AG10803 (cell line): ENCODE results near the gene GRHPR.
"Not testable (repeated sequence)": the region's sequence is repeated elsewhere in the genome, so short reads cannot be mapped to it uniquely, and the experiment has no call there.

Experiments
- DNase-seq: peaks from one replicate; pipeline ENCODE4 v3.0.0; 2010; ENCODE audit warnings: low read depth
- H3K4me3 ChIP-seq: 2 replicates; pipeline ENCODE4 v1.5.1; 2011; ENCODE audit warnings: mild to moderate bottlenecking, low read length, control low read depth
- CTCF ChIP-seq: conservative IDR thresholded peaks from 2 replicates; pipeline ENCODE4 v1.5.1; 2011; ENCODE audit warnings: mild to moderate bottlenecking, low read length, control low read depth, inconsistent platforms

Gene GRHPR

GRCh38 chr9:37383876-37384746, 38.4 kb upstream of the GRHPR start:
- DNase-seq: no peak
- TF ChIP-seq CTCF: no peak
- no peak overlapping the region for H3K4me3 ChIP-seq

- TF ChIP-seq CTCF: no peak
- H3K4me3 ChIP-seq: no peak overlapping the region
Measured at GRCh38 chr9:37385286-37385685, 37.2 kb upstream of the GRHPR start.

GRCh38 chr9:37386988-37387387, 35.5 kb upstream of the GRHPR start:
- DNase-seq: peak; percentile 59
- TF ChIP-seq CTCF: no peak
- H3K4me3 ChIP-seq: no peak overlapping the region

More at GRCh38 chr9:37385286-37385685, 37.2 kb upstream of the GRHPR start:
- no peak for DNase-seq

- H3K4me3 ChIP-seq: no peak overlapping the region
- no peak for DNase-seq
- peak; percentile 13; the same call in 1 of the 2 replicates for TF ChIP-seq CTCF
Measured at GRCh38 chr9:37390759-37391158, 31.7 kb upstream of the GRHPR start.

GRCh38 chr9:37392272-37392671, 30.2 kb upstream of the GRHPR start:
- no peak for DNase-seq
- H3K4me3 ChIP-seq: no peak overlapping the region
- TF ChIP-seq CTCF: no peak

- TF ChIP-seq CTCF: no peak
- DNase-seq: no peak
- H3K4me3 ChIP-seq: no peak overlapping the region
Measured at GRCh38 chr9:37395229-37395628, 27.3 kb upstream of the GRHPR start.

- no peak for DNase-seq
- TF ChIP-seq CTCF: no peak
- no peak overlapping the region for H3K4me3 ChIP-seq
Measured at GRCh38 chr9:37395663-37396062, 26.8 kb upstream of the GRHPR start.

GRCh38 chr9:37397948-37398347, 24.5 kb upstream of the GRHPR start:
- DNase-seq, H3K4me3 ChIP-seq: not testable (repeated sequence)
